PC-9 (cell line): ENCODE measurements around the gene PHLDB2. TPM values are rescaled to one million over a fixed set of nuclear protein-coding genes. Genes with fewer than 3 reads are reported as not detected.
A peak's percentile ranks its signal among the peaks of the same experiment; 100 is the strongest.

Source experiments
- BruUV-seq: library from RNA; stranded (reverse); fragments of 400-500 nt; replicated peaks from 2 replicates; lab custom pipeline; 2021; lab: Mats Ljungman, UMichigan
- CTCF ChIA-PET: fragments of 300-600 bp; sonication (Branson Sonifier 250); formaldehyde crosslinking; loops from one replicate; lab custom pipeline; 2022; ENCODE audit warnings: antibody characterized with exemption; lab: Charles Lee
- POLR2A ChIA-PET: fragments of 300-600 bp; sonication (Branson Sonifier 250); formaldehyde crosslinking; loops from one replicate; lab custom pipeline; 2022; ENCODE audit warnings: antibody characterized with exemption; ENCODE audit not compliant: unreplicated experiment; lab: Charles Lee
- DNase-seq, 2 experiments: peaks; one replicate each; pipeline versions ENCODE4 v3.0.0 to v3.0.0-alpha.2; 2015 to 2022; ENCODE audit warnings: mixed read lengths in 1 of 2
- H2AFZ ChIP-seq: fragments of 200-600 bp; sonication (generic); 2 replicates; pipeline ENCODE4 v1.8.1; 2017; ENCODE audit warnings: antibody characterized with exemption
- H3F3A ChIP-seq: fragments of 200-600 bp; sonication (generic); 2 replicates; pipeline ENCODE4 v1.8.1; 2017; ENCODE audit warnings: antibody characterized with exemption, mild to moderate bottlenecking, low read depth; ENCODE audit not compliant: insufficient read depth
- H3K27ac ChIP-seq: fragments of 200-600 bp; sonication (generic); 2 replicates; pipeline ENCODE4 v1.6.1; 2016; ENCODE audit warnings: mixed run types
- H3K27me3 ChIP-seq: fragments of 200-600 bp; sonication (generic); 2 replicates; pipeline ENCODE4 v1.6.1; 2016; ENCODE audit warnings: low read depth, mixed run types; ENCODE audit not compliant: insufficient read depth
- H3K36me3 ChIP-seq: fragments of 200-600 bp; sonication (generic); 2 replicates; pipeline ENCODE4 v1.6.1; 2016; ENCODE audit warnings: low read depth, mixed run types
- H3K4me1 ChIP-seq: fragments of 200-600 bp; sonication (generic); replicated peaks from 2 replicates; pipeline ENCODE4 v1.6.1; 2016; ENCODE audit warnings: mixed run types; ENCODE audit not compliant: insufficient read depth
- H3K4me2 ChIP-seq: fragments of 200-600 bp; sonication (generic); 2 replicates; pipeline ENCODE4 v1.6.1; 2017; ENCODE audit warnings: mixed run types
- H3K4me3 ChIP-seq: fragments of 200-600 bp; sonication (generic); 2 replicates; pipeline ENCODE4 v1.6.1; 2016; ENCODE audit warnings: mixed run types
- H3K79me2 ChIP-seq: fragments of 200-600 bp; sonication (generic); 2 replicates; pipeline ENCODE4 v1.6.1; 2017; ENCODE audit warnings: low read depth, mixed run types
- H3K9me2 ChIP-seq: fragments of 200-600 bp; sonication (generic); 2 replicates; pipeline ENCODE4 v1.8.1; 2017; ENCODE audit warnings: mild to moderate bottlenecking; ENCODE audit not compliant: insufficient read depth
- H3K9me3 ChIP-seq: fragments of 200-600 bp; sonication (generic); 2 replicates; pipeline ENCODE4 v1.8.1; 2016; ENCODE audit warnings: low read depth; ENCODE audit not compliant: insufficient read depth
- H4K20me1 ChIP-seq: fragments of 200-600 bp; sonication (generic); 2 replicates; pipeline ENCODE4 v1.8.1; 2017; ENCODE audit not compliant: insufficient read depth
- CTCF ChIP-seq: fragments of 200-600 bp; sonication (generic); conservative IDR thresholded peaks from 2 replicates; pipeline ENCODE4 v1.6.1; 2017; ENCODE audit warnings: mixed run types, antibody characterized with exemption, mild to moderate bottlenecking, moderate library complexity
- EZH2 ChIP-seq: fragments of 200-600 bp; sonication (generic); IDR thresholded peaks from 2 replicates; pipeline ENCODE4 v1.8.0; 2017; ENCODE audit warnings: antibody characterized with exemption, low read depth
- intact Hi-C: fragments of 100-400 bp; cut with micrococcal nuclease; formaldehyde crosslinking; loops from one replicate; pipeline ENCODE4 v1.10.0; 2022; ENCODE audit not compliant: unreplicated experiment
- total RNA-seq: library from RNA; stranded (reverse); gene quantifications from 2 replicates; pipeline ENCODE4 v1.2.3, GENCODE V29; 2021

PHLDB2 gene
- total RNA-seq, 1 experiment from 2014 or later, result 42.7 TPM

GRCh38 chr3:111856501-111856900 is 2.6 kb upstream of the PHLDB2 start:
- intact Hi-C loops, result loop anchor here (10.0 kb wide), 1 partner anchor 218 kb away; no protein-coding TSS in a partner anchor
- no peak for DNase-seq
- H4K20me1 ChIP-seq, result no peaks in the 10 kb centered on the region
- peaks cover 30% of the 10 kb centered on the region for H3K4me1 ChIP-seq
- no peak overlapping the region for H3K27ac ChIP-seq
- H2AFZ ChIP-seq, result no peak overlapping the region
- TF ChIP-seq EZH2, result no peak
- TF ChIP-seq CTCF, result no peak
- no peaks in the 10 kb centered on the region for H3K36me3 ChIP-seq
- no peak overlapping the region for H3K4me2 ChIP-seq
- no peak overlapping the region for H3K4me3 ChIP-seq
- H3F3A ChIP-seq, result peaks cover 33% of the 10 kb centered on the region
- no TSS peak for BruUV-seq
- no peaks in the 10 kb centered on the region for H3K27me3 ChIP-seq
- POLR2A ChIA-PET, result no interaction called here
- CTCF ChIA-PET, result interaction anchor here (0.9 kb wide), 1 partner anchor 139 kb away, joined by 7 read pairs; no protein-coding TSS in a partner anchor
- H3K9me2 ChIP-seq, result no peaks in the 10 kb centered on the region
- peaks cover 4% of the 10 kb centered on the region for H3K9me3 ChIP-seq
- H3K79me2 ChIP-seq, result peaks cover 27% of the 10 kb centered on the region

- H3K36me3 ChIP-seq, result no peaks in the 10 kb centered on the region
- H3K79me2 ChIP-seq, result peaks cover 37% of the 10 kb centered on the region
- H3K9me3 ChIP-seq, result peaks cover 4% of the 10 kb centered on the region
- intact Hi-C loops, result loop anchor here (10.0 kb wide), 1 partner anchor 217 kb away; no protein-coding TSS in a partner anchor
- H3K4me3 ChIP-seq, result no peak overlapping the region
- no peak overlapping the region for H3K27ac ChIP-seq
- no peak overlapping the region for H2AFZ ChIP-seq
- H4K20me1 ChIP-seq, result no peaks in the 10 kb centered on the region
- BruUV-seq, result no TSS peak
- H3K4me1 ChIP-seq, result peaks cover 30% of the 10 kb centered on the region
- POLR2A ChIA-PET, result interaction anchor here (0.6 to 0.7 kb wide), 2 partner anchors 67 to 95 kb away, joined by 6 to 8 read pairs; no protein-coding TSS in a partner anchor
- no peak for TF ChIP-seq EZH2
- no peaks in the 10 kb centered on the region for H3K27me3 ChIP-seq
- DNase-seq, result no peak
- H3K4me2 ChIP-seq, result no peak overlapping the region
- peaks cover 29% of the 10 kb centered on the region for H3F3A ChIP-seq
- no peaks in the 10 kb centered on the region for H3K9me2 ChIP-seq
- CTCF ChIA-PET, result interaction anchor here (1.2 kb wide), 1 partner anchor 140 kb away, joined by 3 read pairs; no protein-coding TSS in a partner anchor
Measured at GRCh38 chr3:111857474-111857873, 1.6 kb upstream of the PHLDB2 start.

- DNase-seq, result no peak
- CTCF ChIA-PET, result interaction anchor here (0.8 to 1.6 kb wide), 4 partner anchors 33 to 142 kb away, joined by 3 to 7 read pairs (median 4); no protein-coding TSS in a partner anchor
- H3K27me3 ChIP-seq, result no peaks in the 10 kb centered on the region
- H4K20me1 ChIP-seq, result no peaks in the 10 kb centered on the region
- H3K27ac ChIP-seq, result peak overlapping the region; percentile 88
- H3K4me3 ChIP-seq, result peak overlapping the region; percentile 65
- H3K9me2 ChIP-seq, result no peaks in the 10 kb centered on the region
- H3K4me1 ChIP-seq, result peaks cover 38% of the 10 kb centered on the region
- H3K36me3 ChIP-seq, result 0 out of 2 replicates have a peak, but pooled peaks cover 3% of the 10 kb centered on the region
- peaks cover 4% of the 10 kb centered on the region for H3K9me3 ChIP-seq
- POLR2A ChIA-PET, result interaction anchor here (0.5 to 2.6 kb wide), 7 partner anchors 9 to 120 kb away, joined by 3 to 16 read pairs (median 4); partner anchors contain the start of gene ABHD10
- H3F3A ChIP-seq, result peaks cover 36% of the 10 kb centered on the region
- TF ChIP-seq EZH2 (no peak), CTCF (no peak)
- BruUV-seq, result no TSS peak
- H3K4me2 ChIP-seq, result peak overlapping the region; percentile 90
- H2AFZ ChIP-seq, result no peak overlapping the region
- H3K79me2 ChIP-seq, result peaks cover 49% of the 10 kb centered on the region
- intact Hi-C loops, result loop anchor here (10.0 kb wide), 1 partner anchor 216 kb away; no protein-coding TSS in a partner anchor
Measured at GRCh38 chr3:111858642-111859041, 423 bp upstream of the PHLDB2 start.
